AG04450 (cell line): Measurements from ENCODE around the gene ANXA6. TPM values are rescaled to one million over a fixed set of nuclear protein-coding genes. Genes with fewer than 3 reads are reported as not detected.
A peak's percentile ranks its signal among the peaks of the same experiment; 100 is the strongest.

ENCODE experiments used
- CTCF ChIA-PET: fragments of 300-600, 350-600 bp; formaldehyde crosslinking; extraction: SDS; loops from one replicate; lab custom pipeline; 2022; ENCODE audit warnings: antibody characterized with exemption, inconsistent platforms; lab: Charles Lee
- POLR2A ChIA-PET: fragments of 350-600 bp; formaldehyde crosslinking; extraction: SDS; loops from one replicate; lab custom pipeline; 2021; ENCODE audit warnings: antibody characterized with exemption, inconsistent platforms; lab: Yijun Ruan, JAX
- DNase-seq: peaks from one replicate; pipeline ENCODE4 v3.0.0-alpha.2; 2011; ENCODE audit warnings: low read depth, low spot score
- H3K27ac ChIP-seq: one replicate; pipeline ENCODE4 v1.5.1; 2012; ENCODE audit warnings: low read depth, low read length, control low read depth
- H3K27me3 ChIP-seq: one replicate; pipeline ENCODE4 v1.6.0; 2012; ENCODE audit warnings: low read length; ENCODE audit not compliant: control insufficient read depth, insufficient read depth
- H3K4me3 ChIP-seq: 2 replicates; pipeline ENCODE4 v1.5.1; 2011; ENCODE audit warnings: mild to moderate bottlenecking, low read depth, low read length, control low read depth
- H3K9me3 ChIP-seq: 2 replicates; pipeline ENCODE4 v1.5.1; 2012; ENCODE audit warnings: low read length; ENCODE audit not compliant: control insufficient read depth, insufficient read depth
- CTCF ChIP-seq: IDR thresholded peaks from 2 replicates; pipeline ENCODE4 v1.5.1; 2011; ENCODE audit warnings: low read depth, low read length, control low read depth, inconsistent platforms
- polyA plus RNA-seq: library from polyadenylated mRNA; depleted of rRNA; stranded (reverse); fragments of >200 nt; gene quantifications from 2 replicates; pipeline ENCODE4 v1.2.3, GENCODE V29; 2011

The ANXA6 gene
- polyA plus RNA-seq, 1 experiment = 502 TPM

- no peak overlapping the region for H3K27ac ChIP-seq
- no peaks in the 10 kb centered on the region for H3K27me3 ChIP-seq
- TF ChIP-seq CTCF = no peak
- no peak for DNase-seq
- no peaks in the 10 kb centered on the region for H3K9me3 ChIP-seq
- ChIA-PET POLR2A (no interaction called here), CTCF (interaction anchor here (1.2 to 6.9 kb wide), 7 partner anchors 12 to 524 kb away, joined by 3 to 159 read pairs (median 28); no protein-coding TSS in a partner anchor)
- no peak overlapping the region for H3K4me3 ChIP-seq
Observed at GRCh38 chr5:151127926-151128325, 29.7 kb downstream of the ANXA6 start.

GRCh38 chr5:151126199-151126645 is 31.4 kb downstream of the ANXA6 start:
- TF ChIP-seq CTCF = peak; percentile 69
- no peak for DNase-seq
- no peaks in the 10 kb centered on the region for H3K27me3 ChIP-seq
- no peaks in the 10 kb centered on the region for H3K9me3 ChIP-seq
- POLR2A ChIA-PET = interaction anchor here (1.3 to 1.4 kb wide), 2 partner anchors 9 to 39 kb away, joined by 3 to 5 read pairs; no protein-coding TSS in a partner anchor
- CTCF ChIA-PET = interaction anchor here (0.7 to 6.9 kb wide), 35 partner anchors 10 to 526 kb away, joined by 3 to 159 read pairs (median 7); partner anchors contain the start of genes ANXA6 and GPX3
- H3K27ac ChIP-seq = no peak overlapping the region
- H3K4me3 ChIP-seq = no peak overlapping the region

- no peak overlapping the region for H3K4me3 ChIP-seq
- H3K27ac ChIP-seq = no peak overlapping the region
- ChIA-PET POLR2A (interaction anchor here (1.3 to 1.4 kb wide), 2 partner anchors 10 to 39 kb away, joined by 3 to 5 read pairs; no protein-coding TSS in a partner anchor), CTCF (interaction anchor here (0.7 to 6.9 kb wide), 30 partner anchors 10 to 527 kb away, joined by 3 to 159 read pairs (median 8); partner anchors contain the start of genes ANXA6 and GPX3)
- DNase-seq = no peak
- TF ChIP-seq CTCF = no peak
- H3K9me3 ChIP-seq = no peaks in the 10 kb centered on the region
- no peaks in the 10 kb centered on the region for H3K27me3 ChIP-seq
Observed at GRCh38 chr5:151125421-151125820, 32.2 kb downstream of the ANXA6 start.

DNA sequence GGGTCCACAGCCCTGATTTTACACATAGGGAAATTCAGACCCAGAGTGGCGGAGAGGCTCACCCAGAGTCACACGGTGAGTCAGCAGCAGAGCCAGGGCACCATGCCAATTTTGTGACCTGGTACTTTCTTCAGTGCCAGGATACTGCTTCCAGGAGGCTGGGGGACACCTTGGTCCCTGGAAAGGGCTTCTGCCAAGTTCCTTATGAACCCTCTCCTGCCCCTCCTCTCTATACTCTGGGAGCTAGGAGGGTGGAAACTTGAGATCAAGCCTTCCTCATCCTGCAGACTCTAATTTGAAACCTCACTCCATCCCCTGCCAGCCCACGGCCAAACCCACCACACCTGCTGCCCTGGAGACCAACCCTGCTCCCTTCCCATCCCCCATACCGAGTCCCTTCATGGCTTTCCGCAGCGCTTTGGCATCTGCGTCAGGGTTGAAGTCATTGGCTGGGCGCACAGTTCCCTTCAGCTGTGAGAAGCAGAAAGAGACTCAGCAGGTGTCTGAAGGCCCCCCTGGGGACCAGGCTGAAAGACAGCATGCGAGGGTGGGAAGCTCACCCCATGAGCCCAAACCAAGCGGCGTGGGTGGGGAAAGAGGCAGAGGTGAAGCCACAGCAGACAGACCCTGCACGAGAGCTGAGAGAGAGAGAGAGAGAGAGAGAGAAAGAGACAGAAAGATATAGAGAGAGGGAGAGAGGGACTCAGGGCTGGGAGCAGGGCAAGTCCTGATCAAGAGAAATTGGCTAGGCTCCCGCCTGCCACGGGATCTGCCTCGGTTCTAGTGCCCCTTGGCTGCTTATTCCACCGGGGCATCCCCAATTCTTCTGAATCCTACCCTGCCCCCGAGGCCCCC is 33.5 kb downstream of the ANXA6 start:
- no peak overlapping the region for H3K4me3 ChIP-seq
- H3K27ac ChIP-seq = no peak overlapping the region
- no peaks in the 10 kb centered on the region for H3K9me3 ChIP-seq
- no peak for DNase-seq
- TF ChIP-seq CTCF = no peak
- H3K27me3 ChIP-seq = no peaks in the 10 kb centered on the region
- CTCF ChIA-PET = interaction anchor here (0.6 to 6.9 kb wide), 7 partner anchors 8 to 72 kb away, joined by 3 to 159 read pairs (median 25); partner anchors contain the start of gene ANXA6
- POLR2A ChIA-PET = no interaction called here
